ENCODE measurements around the gene CASP1. TPM values are rescaled to one million over a fixed set of nuclear protein-coding genes. Genes with fewer than 3 reads are reported as not detected.

Gene CASP1
- total and polyA plus RNA-seq, 10 of the 15 experiments (the other 5 are each of a cell fraction or from before 2014, with no cell fraction given), result 9.0 to 39.7 (median 17.6) TPM

Other genes starting within 250 kb of the CASP1 start
- gene CASP12, start 136.7 kb downstream of the CASP1 start, total RNA-seq (2014; rRNA removed), result not detected in 2 replicates
- not detected in 2 replicates for gene CASP12, start 136.7 kb downstream of the CASP1 start, total RNA-seq (2014; rRNA removed; fragmentation: Illumina TruSeq; extraction: Trizol)
- gene CASP12, start 136.7 kb downstream of the CASP1 start, total RNA-seq (2021), result not detected in 2 replicates
- 0.10 TPM in 1 of 2 replicates, not detected in the other for gene CASP12, start 136.7 kb downstream of the CASP1 start, polyA plus RNA-seq (2011; rRNA removed)
- not detected in 2 replicates for gene CASP12, start 136.7 kb downstream of the CASP1 start, polyA plus RNA-seq (2014; fragmentation: Illumina TruSeq; extraction: Trizol)
- gene CASP12, start 136.7 kb downstream of the CASP1 start, polyA plus RNA-seq (2014; fragmentation: Nextera tagmentation; extraction: Ambion mirVana), result under 1 TPM in 1 of 2 experiments, not detected in 1; 0.14 TPM
- not detected in 2 replicates for gene CASP12, start 136.7 kb downstream of the CASP1 start, polyA plus RNA-seq (2014; rRNA removed)
- not detected for gene CASP12, start 136.7 kb downstream of the CASP1 start, polyA plus RNA-seq (2016; fragmentation: Nextera tagmentation; extraction: Ambion mirVana)
- gene CASP4, start 66.6 kb downstream of the CASP1 start, total RNA-seq (2014; rRNA removed), result 50.7 and 57.1 TPM in 2 replicates
- 75.7 and 80.1 TPM in 2 replicates for gene CASP4, start 66.6 kb downstream of the CASP1 start, total RNA-seq (2014; rRNA removed; fragmentation: Illumina TruSeq; extraction: Trizol)
- gene CASP4, start 66.6 kb downstream of the CASP1 start, total RNA-seq (2021), result 37.1 and 41.9 TPM in 2 replicates
- 85.7 and 96.8 TPM in 2 replicates for gene CASP4, start 66.6 kb downstream of the CASP1 start, polyA plus RNA-seq (2011; rRNA removed)
- gene CASP4, start 66.6 kb downstream of the CASP1 start, polyA plus RNA-seq (2014; fragmentation: Illumina TruSeq; extraction: Trizol), result 113 and 130 TPM in 2 replicates
- 10 to 100 TPM; 48.9 to 59.6 TPM for gene CASP4, start 66.6 kb downstream of the CASP1 start, polyA plus RNA-seq (2014; fragmentation: Nextera tagmentation; extraction: Ambion mirVana)
- gene CASP4, start 66.6 kb downstream of the CASP1 start, polyA plus RNA-seq (2014; rRNA removed), result 47.5 and 49.3 TPM in 2 replicates
- 10 to 100 TPM; 25.3 to 26.6 TPM for gene CASP4, start 66.6 kb downstream of the CASP1 start, polyA plus RNA-seq (2016; fragmentation: Nextera tagmentation; extraction: Ambion mirVana)
- gene CASP5, start 12.0 kb downstream of the CASP1 start, total RNA-seq (2014; rRNA removed), result not detected in 2 replicates
- gene CASP5, start 12.0 kb downstream of the CASP1 start, total RNA-seq (2014; rRNA removed; fragmentation: Illumina TruSeq; extraction: Trizol), result not detected in 2 replicates
- gene CASP5, start 12.0 kb downstream of the CASP1 start, total RNA-seq (2021), result not detected in 2 replicates
- gene CASP5, start 12.0 kb downstream of the CASP1 start, polyA plus RNA-seq (2011; rRNA removed), result not detected in 2 replicates
- not detected in 2 replicates for gene CASP5, start 12.0 kb downstream of the CASP1 start, polyA plus RNA-seq (2014; fragmentation: Illumina TruSeq; extraction: Trizol)
- not detected for gene CASP5, start 12.0 kb downstream of the CASP1 start, polyA plus RNA-seq (2014; fragmentation: Nextera tagmentation; extraction: Ambion mirVana)
- not detected in 2 replicates for gene CASP5, start 12.0 kb downstream of the CASP1 start, polyA plus RNA-seq (2014; rRNA removed)
- gene CASP5, start 12.0 kb downstream of the CASP1 start, polyA plus RNA-seq (2016; fragmentation: Nextera tagmentation; extraction: Ambion mirVana), result not detected
- gene CARD16, start 10.2 kb upstream of the CASP1 start, total RNA-seq (2014; rRNA removed), result 11.8 and 13.8 TPM in 2 replicates
- gene CARD16, start 10.2 kb upstream of the CASP1 start, total RNA-seq (2014; rRNA removed; fragmentation: Illumina TruSeq; extraction: Trizol), result 17.1 and 19.9 TPM in 2 replicates
- 13.5 and 15.1 TPM in 2 replicates for gene CARD16, start 10.2 kb upstream of the CASP1 start, total RNA-seq (2021)
- 22.2 and 31.3 TPM in 2 replicates for gene CARD16, start 10.2 kb upstream of the CASP1 start, polyA plus RNA-seq (2011; rRNA removed)
- gene CARD16, start 10.2 kb upstream of the CASP1 start, polyA plus RNA-seq (2014; fragmentation: Illumina TruSeq; extraction: Trizol), result 25.3 and 29.6 TPM in 2 replicates
- 10 to 100 TPM; 75.8 to 76.3 TPM for gene CARD16, start 10.2 kb upstream of the CASP1 start, polyA plus RNA-seq (2014; fragmentation: Nextera tagmentation; extraction: Ambion mirVana)
- 20.1 and 25.7 TPM in 2 replicates for gene CARD16, start 10.2 kb upstream of the CASP1 start, polyA plus RNA-seq (2014; rRNA removed)
- 10 to 100 TPM; 29.9 to 30.3 TPM for gene CARD16, start 10.2 kb upstream of the CASP1 start, polyA plus RNA-seq (2016; fragmentation: Nextera tagmentation; extraction: Ambion mirVana)
- gene CARD18, start 104.6 kb upstream of the CASP1 start, total RNA-seq (2014; rRNA removed), result not detected in 2 replicates
- not detected in 2 replicates for gene CARD18, start 104.6 kb upstream of the CASP1 start, total RNA-seq (2014; rRNA removed; fragmentation: Illumina TruSeq; extraction: Trizol)
- gene CARD18, start 104.6 kb upstream of the CASP1 start, total RNA-seq (2021), result not detected in 2 replicates
- not detected in 2 replicates for gene CARD18, start 104.6 kb upstream of the CASP1 start, polyA plus RNA-seq (2011; rRNA removed)
- not detected in 2 replicates for gene CARD18, start 104.6 kb upstream of the CASP1 start, polyA plus RNA-seq (2014; fragmentation: Illumina TruSeq; extraction: Trizol)
- not detected for gene CARD18, start 104.6 kb upstream of the CASP1 start, polyA plus RNA-seq (2014; fragmentation: Nextera tagmentation; extraction: Ambion mirVana)
- not detected in 2 replicates for gene CARD18, start 104.6 kb upstream of the CASP1 start, polyA plus RNA-seq (2014; rRNA removed)
- not detected for gene CARD18, start 104.6 kb upstream of the CASP1 start, polyA plus RNA-seq (2016; fragmentation: Nextera tagmentation; extraction: Ambion mirVana)